ENCODE measurements around the gene SUSD2. TPM values are rescaled to one million over a fixed set of nuclear protein-coding genes. Genes with fewer than 3 reads are reported as not detected.
"Not testable (repeated sequence)": the region's sequence is repeated elsewhere in the genome, so short reads cannot be mapped to it uniquely, and the experiment has no call there.

SUSD2 gene
- total RNA-seq, 3 donors from 2014 or later = 1.3 to 3.9 (median 3.3) TPM

DNA sequence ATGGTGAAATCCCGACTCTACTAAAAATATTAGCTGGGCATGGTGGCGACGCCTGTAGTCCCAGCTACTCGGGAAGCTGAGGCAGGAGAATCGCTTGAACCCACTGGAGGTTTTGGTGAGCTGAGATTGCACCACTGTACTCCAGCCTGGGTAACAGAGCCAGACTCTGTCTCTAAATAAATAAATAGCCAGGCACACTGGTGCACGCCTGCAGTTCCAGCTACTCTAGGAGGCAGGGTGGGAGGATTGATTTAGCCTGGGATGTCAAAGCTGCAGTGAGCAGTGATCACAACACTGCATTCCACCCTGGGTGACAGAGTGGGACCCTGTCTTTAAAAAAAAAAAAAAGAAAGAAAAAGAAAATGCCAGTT lies 17.4 kb downstream of the SUSD2 start:
- DNase-seq = no peak
- Histone ChIP-seq H3K4me3 (no peak overlapping the region), H3K36me3 (ENCODE audit: low read depth) (no peaks in the 10 kb centered on the region), H3K9me3 (no peaks in the 10 kb centered on the region), H3K4me1 (ENCODE audit: low read depth) (peaks cover 4% of the 10 kb centered on the region)
- intact Hi-C loops (cut with DNase I, micrococcal nuclease) = no loop called here
- no peak for ATAC-seq
- TF ChIP-seq, protein P1, sequence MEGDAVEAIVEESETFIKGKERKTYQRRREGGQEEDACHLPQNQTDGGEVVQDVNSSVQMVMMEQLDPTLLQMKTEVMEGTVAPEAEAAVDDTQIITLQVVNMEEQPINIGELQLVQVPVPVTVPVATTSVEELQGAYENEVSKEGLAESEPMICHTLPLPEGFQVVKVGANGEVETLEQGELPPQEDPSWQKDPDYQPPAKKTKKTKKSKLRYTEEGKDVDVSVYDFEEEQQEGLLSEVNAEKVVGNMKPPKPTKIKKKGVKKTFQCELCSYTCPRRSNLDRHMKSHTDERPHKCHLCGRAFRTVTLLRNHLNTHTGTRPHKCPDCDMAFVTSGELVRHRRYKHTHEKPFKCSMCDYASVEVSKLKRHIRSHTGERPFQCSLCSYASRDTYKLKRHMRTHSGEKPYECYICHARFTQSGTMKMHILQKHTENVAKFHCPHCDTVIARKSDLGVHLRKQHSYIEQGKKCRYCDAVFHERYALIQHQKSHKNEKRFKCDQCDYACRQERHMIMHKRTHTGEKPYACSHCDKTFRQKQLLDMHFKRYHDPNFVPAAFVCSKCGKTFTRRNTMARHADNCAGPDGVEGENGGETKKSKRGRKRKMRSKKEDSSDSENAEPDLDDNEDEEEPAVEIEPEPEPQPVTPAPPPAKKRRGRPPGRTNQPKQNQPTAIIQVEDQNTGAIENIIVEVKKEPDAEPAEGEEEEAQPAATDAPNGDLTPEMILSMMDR (IDR thresholded peaks at IDR 0.05) = no peak

DNA sequence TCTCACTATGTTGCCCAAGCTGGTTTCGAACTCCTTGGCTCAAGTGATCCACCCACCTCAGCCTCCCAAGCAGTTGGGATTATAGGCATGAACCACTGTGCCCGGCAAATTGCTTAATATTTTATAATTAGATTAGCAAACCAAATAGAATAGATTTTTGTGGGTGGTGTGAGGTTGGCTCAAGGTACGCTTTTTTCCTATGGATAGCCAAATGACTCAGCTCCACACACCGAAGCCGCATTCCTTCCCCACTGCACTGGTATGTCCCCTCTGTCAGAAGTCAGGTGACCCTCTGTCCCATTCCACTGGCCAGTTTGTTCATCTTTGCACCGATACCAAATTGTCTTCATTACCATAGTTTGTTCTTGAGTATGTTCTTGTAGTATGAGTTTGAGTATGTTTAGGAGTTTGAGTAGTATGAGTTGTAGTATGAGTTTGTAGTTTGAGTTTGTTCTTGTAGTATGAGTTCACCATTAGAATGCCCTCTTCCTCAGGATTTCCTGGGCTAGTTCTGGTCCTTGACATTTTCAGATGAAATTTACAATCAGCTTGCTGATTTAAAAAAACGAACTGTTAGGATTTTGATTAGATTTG lies 19.4 kb downstream of the SUSD2 start:
- DNase-seq = no peak
- no peaks in the 10 kb centered on the region for H3K9me3 ChIP-seq
- TF ChIP-seq, protein P1 (IDR thresholded peaks at IDR 0.05) = no peak
- H3K36me3 ChIP-seq (ENCODE audit: low read depth) = no peaks in the 10 kb centered on the region
- no peak for ATAC-seq
- no peak overlapping the region for H3K4me3 ChIP-seq
- intact Hi-C loops (cut with DNase I, micrococcal nuclease) = no loop called here
- peaks cover 4% of the 10 kb centered on the region for H3K4me1 ChIP-seq (ENCODE audit: low read depth)

DNA sequence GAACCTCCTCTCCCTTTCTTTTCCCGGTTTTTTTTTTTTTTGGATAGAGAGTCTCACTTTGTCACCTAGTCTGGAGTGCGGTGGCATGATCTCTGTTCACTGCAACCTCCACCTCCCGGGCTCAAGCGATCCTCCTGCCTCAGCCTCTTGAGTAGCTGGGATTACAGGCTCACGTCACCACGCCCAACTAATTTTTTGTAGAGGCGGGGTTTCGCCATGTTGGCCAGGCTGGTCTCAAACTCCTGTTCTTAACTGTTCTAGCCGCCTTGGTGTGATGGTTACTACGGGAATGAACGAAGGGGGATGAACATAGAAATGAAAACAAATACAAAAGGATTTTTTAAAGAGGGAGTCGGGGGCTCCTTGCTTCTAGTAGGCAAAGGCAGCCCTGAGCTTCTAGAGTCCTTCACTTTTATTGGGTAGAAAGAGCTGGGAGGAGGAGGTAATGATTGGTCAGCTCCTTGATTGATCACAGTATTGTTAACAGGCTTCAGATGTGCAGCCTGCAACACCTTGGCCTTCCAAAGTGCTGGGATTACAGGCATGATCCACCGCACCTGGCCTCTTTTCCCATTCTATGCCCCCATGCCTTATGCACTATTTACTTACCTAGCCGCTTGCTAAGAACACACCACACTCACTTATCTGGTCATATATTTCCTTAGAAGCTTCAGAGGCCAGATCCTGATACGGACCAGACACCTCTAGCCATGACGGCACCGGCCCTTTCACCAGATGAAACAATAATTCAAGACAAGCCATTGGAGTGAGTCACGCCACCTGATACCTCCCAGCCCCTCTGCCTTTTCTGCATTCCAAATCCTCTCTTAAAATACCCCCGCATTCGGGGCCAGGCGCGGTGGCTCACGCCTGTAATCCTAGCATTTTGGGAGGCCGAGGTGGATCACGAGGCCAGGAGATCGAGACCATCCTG lies 20.7 kb downstream of the SUSD2 start:
- intact Hi-C loops (cut with DNase I, micrococcal nuclease) = no loop called here

DNA sequence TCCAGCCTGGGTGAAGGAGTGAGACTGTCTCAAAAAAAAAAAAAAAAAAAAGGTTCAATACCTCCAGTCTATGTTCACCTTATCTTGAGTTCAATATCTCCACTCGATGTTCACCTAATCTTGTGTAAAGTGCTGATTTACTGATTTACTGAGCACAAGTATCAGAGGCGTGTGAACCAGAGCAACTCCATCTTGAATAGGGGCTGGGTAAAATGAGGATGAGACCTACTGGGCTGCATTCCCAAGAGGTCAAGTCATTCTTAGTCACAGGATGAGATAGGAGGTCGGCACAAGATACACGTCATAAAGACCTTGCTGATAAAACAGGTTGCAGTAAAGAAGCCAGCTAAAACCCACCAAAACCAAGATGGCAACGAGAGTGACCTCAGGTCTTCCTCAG lies 22.6 kb downstream of the SUSD2 start:
- H3K4me3 ChIP-seq; H3K9me3 ChIP-seq; H3K36me3 ChIP-seq (ENCODE audit: low read depth); DNase-seq; ATAC-seq; intact Hi-C loops (cut with DNase I, micrococcal nuclease): not testable (repeated sequence)
- peaks cover 14% of the 10 kb centered on the region for H3K4me1 ChIP-seq (ENCODE audit: low read depth)

More for the DNA sequence above, 20.7 kb downstream of the SUSD2 start:
- ATAC-seq (no peak), DNase-seq (no peak)
- TF ChIP-seq, protein P1 (IDR thresholded peaks at IDR 0.05) = no peak
- Histone ChIP-seq H3K4me3 (no peak overlapping the region), H3K36me3 (ENCODE audit: low read depth) (no peaks in the 10 kb centered on the region), H3K9me3 (no peaks in the 10 kb centered on the region), H3K4me1 (ENCODE audit: low read depth) (no peaks in the 10 kb centered on the region)

DNA sequence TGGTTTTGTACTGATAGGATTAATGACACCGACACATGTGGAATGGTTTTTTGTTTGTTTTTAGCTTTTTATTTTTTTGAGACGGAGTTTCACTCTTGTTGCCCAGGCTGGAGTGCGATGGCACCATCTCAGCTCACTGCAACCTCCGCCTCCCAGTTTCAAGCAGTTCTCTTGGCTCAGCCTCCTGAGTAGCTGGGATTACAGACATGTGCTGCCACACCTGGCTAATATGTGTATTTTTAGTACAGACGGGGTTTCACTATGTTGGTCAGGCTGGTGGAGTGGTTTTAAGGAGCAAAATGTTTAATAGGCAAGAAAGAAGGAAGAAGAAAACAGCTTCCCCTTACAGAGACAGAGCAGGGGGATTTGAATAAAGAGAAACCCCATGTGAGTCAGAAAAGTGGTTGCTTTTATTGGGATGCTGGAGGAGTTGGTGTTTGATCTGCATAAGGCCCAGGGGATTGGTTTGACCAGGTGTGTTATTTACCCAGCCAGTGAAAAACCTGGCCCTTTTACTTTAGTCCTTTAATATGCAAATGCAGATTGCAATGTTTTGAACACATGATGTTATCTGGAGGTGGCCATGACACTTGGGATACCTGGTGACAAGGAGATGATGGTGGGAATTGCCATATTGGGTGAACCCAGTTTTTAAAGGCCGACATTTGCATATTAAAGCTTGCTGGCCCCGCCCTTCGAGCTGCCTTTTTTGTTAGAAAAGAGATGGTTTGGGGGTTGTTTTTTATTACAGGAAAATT lies 24.3 kb downstream of the SUSD2 start:
- Histone ChIP-seq H3K4me3 (no peak overlapping the region), H3K4me1 (ENCODE audit: low read depth) (peaks cover 14% of the 10 kb centered on the region), H3K36me3 (ENCODE audit: low read depth) (no peaks in the 10 kb centered on the region), H3K9me3 (no peaks in the 10 kb centered on the region)
- no peak for ATAC-seq
- TF ChIP-seq, protein P1 (IDR thresholded peaks at IDR 0.05) = no peak
- intact Hi-C loops (cut with DNase I, micrococcal nuclease) = no loop called here
- no peak for DNase-seq

DNA sequence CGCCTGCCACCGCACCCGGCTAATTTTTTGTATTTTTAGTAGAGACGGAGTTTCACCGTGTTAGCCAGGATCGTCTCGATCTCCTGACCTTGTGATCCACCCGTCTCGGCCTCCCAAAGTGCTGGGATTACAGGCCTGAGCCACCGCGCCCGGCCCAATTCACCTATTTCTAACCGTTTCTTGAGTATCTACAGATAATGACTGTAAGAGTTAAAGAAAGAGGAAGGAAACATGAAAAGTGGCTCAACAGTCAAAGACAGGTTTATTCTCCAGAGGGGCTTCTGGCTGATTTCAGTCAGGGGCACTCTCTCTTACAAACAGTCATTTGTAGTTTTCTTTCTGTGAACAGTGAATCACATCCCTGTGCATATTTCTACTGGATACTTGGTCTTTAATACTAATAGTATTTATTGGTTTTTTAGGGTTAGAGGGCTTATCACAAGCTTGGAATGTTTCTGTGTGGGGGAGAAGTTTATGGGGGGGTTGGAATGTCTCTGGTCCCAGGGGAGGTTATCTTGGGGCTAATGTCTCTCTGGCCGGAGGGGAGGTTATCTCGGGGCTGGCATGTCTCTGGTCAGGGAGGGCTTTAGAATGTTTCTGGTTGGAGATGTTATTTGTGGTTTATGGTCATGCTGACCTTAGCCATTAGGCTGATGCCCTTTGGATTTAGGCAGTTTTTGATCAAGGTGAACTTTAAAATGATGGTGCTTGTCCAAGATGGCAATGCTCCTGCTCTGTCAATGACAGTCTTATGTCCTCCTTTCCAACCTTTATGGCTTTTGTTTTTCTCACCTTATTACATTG lies 25.4 kb downstream of the SUSD2 start:
- DNase-seq; H3K36me3 ChIP-seq (ENCODE audit: low read depth); H3K9me3 ChIP-seq; intact Hi-C loops (cut with DNase I, micrococcal nuclease); H3K4me3 ChIP-seq; ATAC-seq: not testable (repeated sequence)
- H3K4me1 ChIP-seq (ENCODE audit: low read depth) = peaks cover 14% of the 10 kb centered on the region
